A549 (cell line): ENCODE measurements around the gene NFIX. TPM values are rescaled to one million over a fixed set of nuclear protein-coding genes. Genes with fewer than 3 reads are reported as not detected.
A peak's percentile ranks its signal among the peaks of the same experiment; 100 is the strongest.

Source experiments
- ATAC-seq, 2 experiments: fragments of 200-7000 bp in 1 of 2; fragments of >200 bp in 1 of 2; cut with Nextera tagmentation in 1 of 2; cut with Tn5 transposase in 1 of 2; 3 replicates each; pipeline versions ENCODE4 v1.8.0 to v1.9.1; 2018 to 2020; ENCODE audit warnings: mild to moderate bottlenecking in 1 of 2, moderate library complexity in 1 of 2
- CTCF ChIA-PET: fragments of 300-600 bp; sonication (Branson Sonifier 250); formaldehyde crosslinking; extraction: SDS; loops from one replicate; lab custom pipeline; 2021; ENCODE audit warnings: antibody characterized with exemption, inconsistent platforms; lab: Yijun Ruan, JAX
- POLR2A ChIA-PET: fragments of 350-600 bp; formaldehyde crosslinking; extraction: SDS; loops from one replicate; lab custom pipeline; 2021; ENCODE audit warnings: antibody characterized with exemption, inconsistent platforms; lab: Yijun Ruan, JAX
- DNase-seq, 2 experiments: peaks; one replicate each; pipeline versions ENCODE4 v3.0.0 to v3.0.0-alpha.2; 2011 to 2016; ENCODE audit warnings: low read depth in 1 of 2, low spot score in 1 of 2
- FAIRE-seq: peaks from 2 replicates; lab custom pipeline; 2011; peaks lifted over from hg19 to GRCh38; lab: Jason Lieb, UNC
- H3K27ac ChIP-seq, 2 experiments: fragments of >200 bp; sonication (Bioruptor Twin); formaldehyde crosslinking; 3 replicates each; pipeline ENCODE4 v1.5.1; 2016 to 2017
- H3K4me1 ChIP-seq: fragments of >200 bp; sonication (Bioruptor Twin); formaldehyde crosslinking; 3 replicates; pipeline ENCODE4 v1.6.1; 2016
- H3K4me2 ChIP-seq: fragments of >200 bp; sonication (Bioruptor Twin); formaldehyde crosslinking; 3 replicates; pipeline ENCODE4 v1.6.1; 2016
- H3K4me3 ChIP-seq: fragments of >200 bp; sonication (Bioruptor Twin); formaldehyde crosslinking; 3 replicates; pipeline ENCODE4 v1.5.1; 2016
- H3K9me3 ChIP-seq: fragments of >200 bp; sonication (Bioruptor Twin); formaldehyde crosslinking; 3 replicates; pipeline ENCODE4 v1.6.1; 2016
- BHLHE40 ChIP-seq: IDR thresholded peaks from 2 replicates; pipeline ENCODE4 v1.6.1; 2012; ENCODE audit warnings: low read depth, low read length, inconsistent platforms
- CBX2 ChIP-seq: fragments of 200-600 bp; sonication (generic); IDR thresholded peaks from 2 replicates; pipeline ENCODE4 v1.6.1; 2016; ENCODE audit warnings: low read depth, mild to moderate bottlenecking, borderline replicate concordance
- CBX8 ChIP-seq: fragments of 200-600 bp; sonication (generic); IDR thresholded peaks from 2 replicates; pipeline ENCODE4 v1.6.1; 2016
- CHD2 ChIP-seq: fragments of 150-350 bp; IDR thresholded peaks from 2 replicates; pipeline ENCODE4 v1.6.1; 2014; ENCODE audit warnings: low read length; ENCODE audit not compliant: partially characterized antibody
- CHD4 ChIP-seq: fragments of 200-600 bp; sonication (generic); IDR thresholded peaks from 2 replicates; pipeline ENCODE4 v1.6.1; 2016; ENCODE audit warnings: antibody characterized with exemption, mild to moderate bottlenecking, borderline replicate concordance
- EHF ChIP-seq: fragments of 250-450 bp; sonication (Bioruptor Pico); IDR thresholded peaks from 2 replicates; pipeline ENCODE4 v1.5.0; 2020; ENCODE audit warnings: mild to moderate bottlenecking
- EHMT2 ChIP-seq: fragments of 200-600 bp; sonication (generic); IDR thresholded peaks from 2 replicates; pipeline ENCODE4 v1.6.1; 2016; ENCODE audit warnings: antibody characterized with exemption, low read depth, mild to moderate bottlenecking, moderate library complexity
- ELK1 ChIP-seq: fragments of 150-350 bp; IDR thresholded peaks from 2 replicates; pipeline ENCODE4 v1.6.1; 2014; ENCODE audit warnings: low read depth, mild to moderate bottlenecking, low read length
- EP300 ChIP-seq, 2 experiments: fragments of >200 bp; sonication (Bioruptor Twin); formaldehyde crosslinking; IDR thresholded peaks; 2 replicates in 1 of 2; 3 replicates in 1 of 2; pipeline ENCODE4 v1.6.1; 2016 to 2017
- HOXB5 ChIP-seq: fragments of 250-450 bp; sonication (Bioruptor Pico); IDR thresholded peaks from 2 replicates; pipeline ENCODE4 v1.5.0; 2020; ENCODE audit warnings: mild to moderate bottlenecking, moderate library complexity
- JUNB ChIP-seq: fragments of >200 bp; sonication (Bioruptor Twin); formaldehyde crosslinking; IDR thresholded peaks from 2 replicates; pipeline ENCODE4 v1.6.1; 2016
- MAX ChIP-seq: IDR thresholded peaks from 2 replicates; pipeline ENCODE4 v1.6.1; 2012
- NPAS2 ChIP-seq: fragments of 250-450 bp; sonication (Bioruptor Pico); IDR thresholded peaks from 2 replicates; pipeline ENCODE4 v1.8.0; 2022; ENCODE audit warnings: mild to moderate bottlenecking, moderate library complexity, borderline replicate concordance
- PBX3 ChIP-seq: IDR thresholded peaks from 2 replicates; pipeline ENCODE4 v1.6.1; 2012
- POLR2A ChIP-seq: IDR thresholded peaks from 2 replicates; pipeline ENCODE4 v1.6.1; 2012; ENCODE audit warnings: mild to moderate bottlenecking, low read length
- RARB ChIP-seq: fragments of 250-450 bp; sonication (Bioruptor Pico); IDR thresholded peaks from 2 replicates; pipeline ENCODE4 v1.8.0; 2021; ENCODE audit warnings: mild to moderate bottlenecking, moderate library complexity
- REST ChIP-seq: fragments of 200-600 bp; sonication (generic); IDR thresholded peaks from 2 replicates; pipeline ENCODE4 v1.6.1; 2016; ENCODE audit warnings: antibody characterized with exemption, mild to moderate bottlenecking, moderate library complexity
- SREBF2 ChIP-seq: fragments of 450-650 bp; IDR thresholded peaks from 2 replicates; pipeline ENCODE4 v1.6.1; 2014; ENCODE audit warnings: mild to moderate bottlenecking, moderate library complexity
- ZC3H11A ChIP-seq: fragments of 450-650 bp; IDR thresholded peaks from 2 replicates; pipeline ENCODE4 v1.6.1; 2014; ENCODE audit warnings: antibody characterized with exemption, mild to moderate bottlenecking
- ZFP36 ChIP-seq: fragments of 450-650 bp; IDR thresholded peaks from 2 replicates; pipeline ENCODE4 v1.6.1; 2014; ENCODE audit warnings: borderline replicate concordance; ENCODE audit not compliant: partially characterized antibody
- ZSCAN20 ChIP-seq: fragments of 250-450 bp; sonication (Bioruptor Pico); IDR thresholded peaks from 2 replicates; pipeline ENCODE4 v1.8.0; 2022; ENCODE audit warnings: mild to moderate bottlenecking, moderate library complexity
- WGBS: methylation state at CpG from one replicate; pipeline ENCODE4 v1.1.6; 2017; ENCODE audit errors: missing lambda C conversion rate; 5-methylcytosine and 5-hydroxymethylcytosine counted together
- polyA plus RNA-seq, 4 experiments: library from polyadenylated mRNA; depleted of rRNA in 3 of 4; stranded (reverse); fragments of >200 nt; fragmentation: RNase III in 1 of 4; extraction: RNeasy Plus Mini Kit Qiagen cat#74134 plus additional on column Dnase treatment in 1 of 4; gene quantifications; 2 replicates in 3 of 4; 3 replicates in 1 of 4; pipeline ENCODE4 v1.2.3, GENCODE V29; 2011 to 2017

NFIX gene
- polyA plus RNA-seq, 2 of the 4 experiments (the other 2 are of a cell fraction), result 0.52 to 3.0 TPM

- DNase-seq (peak in 1 of 2 experiments; percentile 67), ATAC-seq (peak; percentile 68 to 85), FAIRE-seq (no peak)
- under 1% methylated on average over 22 of the region's 40 CpGs for WGBS
- H3K27ac ChIP-seq, result peak overlapping the region; percentile 98 to 100
- no peak for TF ChIP-seq ZC3H11A
- TF ChIP-seq CHD2, result peak; percentile 81
- peak; percentile 77 for TF ChIP-seq REST
- H3K4me3 ChIP-seq, result peak overlapping the region; percentile 95
- ChIA-PET CTCF (interaction anchor here (2.7 kb wide), 1 partner anchor 19 kb away, joined by 10 read pairs; no protein-coding TSS in a partner anchor), POLR2A (interaction anchor here (0.6 to 0.9 kb wide), 2 partner anchors 8 to 10 kb away, joined by 3 read pairs; partner anchors contain the start of gene CALR)
- H3K4me1 ChIP-seq, result peaks cover 13% of the 10 kb centered on the region; the same call in 2 of the 3 replicates
- peak overlapping the region; percentile 97 for H3K4me2 ChIP-seq
- H3K9me3 ChIP-seq, result no peaks in the 10 kb centered on the region
Observed at GRCh38 chr19:12946092-12946721, 49.1 kb upstream of the NFIX start.

- Histone ChIP-seq H3K27ac (peak overlapping the region; percentile 98 to 100), H3K9me3 (no peaks in the 10 kb centered on the region), H3K4me2 (peak overlapping the region; percentile 97), H3K4me1 (peaks cover 13% of the 10 kb centered on the region; the same call in 2 of the 3 replicates), H3K4me3 (peak overlapping the region; percentile 95)
- CTCF ChIA-PET, result interaction anchor here (1.3 to 2.7 kb wide), 2 partner anchors 18 to 147 kb away, joined by 3 to 10 read pairs; no protein-coding TSS in a partner anchor
- no peak for ATAC-seq
- FAIRE-seq, result no peak
- DNase-seq, result no peak
- TF ChIP-seq EHF (CRISPR knock-in tag) (no peak), ZFP36 (no peak), ELK1 (no peak), CBX8 (no peak), PBX3 (no peak), NPAS2 (CRISPR knock-in tag) (no peak), JUNB (no peak), MAX (no peak), RARB (CRISPR knock-in tag) (no peak), CHD4 (no peak), ZSCAN20 (CRISPR knock-in tag) (no peak), EP300 (IDR thresholded peaks at IDR 0.05) (no peak), POLR2A (no peak), HOXB5 (CRISPR knock-in tag) (no peak), EHMT2 (no peak), SREBF2 (no peak), BHLHE40 (no peak), CBX2 (no peak)
- TF ChIP-seq, all 56 proteins: peak for 0
- POLR2A ChIA-PET, result interaction anchor here (0.6 to 0.9 kb wide), 2 partner anchors 9 to 10 kb away, joined by 3 read pairs; partner anchors contain the start of gene CALR
- WGBS, result 57% methylated on average over 14 of the region's 14 CpGs
Observed at GRCh38 chr19:12946731-12947496, 48.4 kb upstream of the NFIX start.
